SIG-M5 (cell line): ENCODE results near the gene CELA1.
"Not testable (repeated sequence)": the region's sequence is repeated elsewhere in the genome, so short reads cannot be mapped to it uniquely, and the experiment has no call there.

Experiments
- DNase-seq: peaks from one replicate; lab custom pipeline; 2025; lab: John Stamatoyannopoulos, UW

CELA1 gene

DNA sequence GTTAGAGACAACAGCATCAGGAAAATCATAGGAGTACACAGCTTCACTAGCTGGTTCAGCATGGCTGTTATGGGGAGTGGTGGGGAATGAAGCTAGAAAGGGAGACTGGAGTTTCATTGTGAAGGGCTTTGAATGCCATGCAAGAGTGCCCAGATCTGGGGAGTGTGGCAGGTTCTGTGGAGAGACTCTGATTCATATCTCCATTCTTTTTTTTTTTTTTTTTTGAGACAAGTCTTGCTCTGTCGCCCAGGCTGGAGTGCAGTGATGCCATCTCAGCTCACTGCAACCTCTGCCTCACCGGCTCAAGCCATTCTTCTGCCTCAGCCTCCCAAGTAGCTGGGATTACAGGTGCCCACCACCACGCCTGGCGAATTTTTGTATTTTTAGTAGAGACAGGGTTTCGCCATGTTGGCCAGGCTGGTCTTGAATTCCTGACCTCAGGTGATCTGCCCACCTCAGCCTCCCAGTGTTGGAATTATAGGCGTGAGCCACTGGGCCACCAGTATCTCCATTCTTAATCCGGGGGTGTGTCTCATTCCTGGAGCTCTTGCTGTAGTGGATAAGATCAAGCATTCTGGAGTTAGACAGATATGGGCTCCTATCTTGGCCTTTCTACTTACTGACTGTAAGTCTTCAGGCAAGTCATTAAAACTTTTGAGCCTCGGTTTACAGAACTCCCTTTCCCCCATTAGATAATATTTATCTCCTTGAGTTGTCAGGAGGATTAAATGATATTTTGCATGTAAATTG, 28.2 kb downstream of the CELA1 start:
- DNase-seq, result not testable (repeated sequence)

DNA sequence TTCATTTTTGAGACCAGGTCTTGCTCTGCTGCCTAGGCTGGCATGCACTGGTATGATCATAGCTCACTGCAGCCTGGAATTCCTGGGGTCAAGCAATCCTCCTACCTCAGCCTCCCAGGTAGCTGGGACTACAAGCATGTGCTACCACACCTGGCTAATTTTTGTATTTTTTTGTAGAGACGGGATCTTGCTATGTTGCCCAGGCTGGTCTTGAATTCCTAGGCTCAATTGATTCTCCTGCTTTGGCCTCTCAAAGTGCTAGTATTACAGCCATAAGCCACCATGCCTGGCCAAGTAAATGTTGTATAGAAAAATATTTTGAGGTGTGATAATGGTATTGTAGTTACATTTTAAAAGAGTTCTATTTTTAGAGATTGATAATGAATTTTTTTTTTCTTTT, 35.1 kb downstream of the CELA1 start:
- no peak for DNase-seq

DNA sequence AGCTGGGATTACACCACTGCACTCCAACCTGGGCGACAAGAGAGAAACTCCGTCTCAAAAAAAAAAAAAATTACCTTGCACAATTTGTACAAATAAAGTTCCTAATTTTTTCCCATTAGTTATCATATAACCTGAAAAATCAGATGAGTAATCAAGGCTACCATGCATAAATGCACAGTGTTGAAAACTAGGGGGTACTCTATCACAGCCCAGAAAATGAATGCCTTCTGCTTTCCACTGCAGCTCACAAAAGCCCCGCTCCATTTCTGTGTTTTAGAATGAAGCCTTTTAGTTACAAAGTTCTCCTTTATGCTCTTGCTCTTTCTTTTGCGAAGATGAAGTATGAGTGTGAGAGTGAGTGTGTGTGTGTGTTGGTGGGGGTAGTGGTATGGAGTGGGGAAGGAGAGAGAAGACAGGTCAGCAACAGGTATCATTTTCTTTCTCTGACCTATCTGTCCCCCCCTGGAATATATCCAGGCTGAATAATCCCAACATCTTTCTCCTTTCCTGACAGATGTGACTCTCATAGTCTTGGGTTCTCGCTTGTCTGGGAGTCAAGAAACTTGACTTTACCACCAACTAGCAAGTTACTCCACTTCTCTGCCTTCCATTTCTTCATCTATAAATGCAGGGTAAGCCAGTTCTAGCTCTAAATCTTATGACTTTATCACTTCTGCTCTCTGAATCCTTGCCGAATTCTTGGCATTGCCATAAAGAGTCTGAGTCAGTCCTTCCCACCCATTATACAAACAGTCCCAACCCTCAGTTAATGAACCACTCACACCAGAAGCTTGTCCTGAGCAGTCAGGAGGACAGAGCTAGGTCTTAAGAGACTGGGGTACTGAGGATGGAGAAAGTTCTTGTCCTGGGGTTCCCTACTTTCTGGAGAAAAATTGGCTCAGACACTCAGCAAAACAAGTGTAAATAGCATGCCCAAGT, 38.6 kb downstream of the CELA1 start:
- DNase-seq, result no peak

- DNase-seq, result no peak
Observed at GRCh38 chr12:51306507-51306906, 40.0 kb downstream of the CELA1 start.

GRCh38 chr12:51300768-51301167, 45.7 kb downstream of the CELA1 start:
- DNase-seq, result not testable (repeated sequence)

- DNase-seq, result no peak
Observed at GRCh38 chr12:51295651-51296050, 50.8 kb downstream of the CELA1 start.

DNA sequence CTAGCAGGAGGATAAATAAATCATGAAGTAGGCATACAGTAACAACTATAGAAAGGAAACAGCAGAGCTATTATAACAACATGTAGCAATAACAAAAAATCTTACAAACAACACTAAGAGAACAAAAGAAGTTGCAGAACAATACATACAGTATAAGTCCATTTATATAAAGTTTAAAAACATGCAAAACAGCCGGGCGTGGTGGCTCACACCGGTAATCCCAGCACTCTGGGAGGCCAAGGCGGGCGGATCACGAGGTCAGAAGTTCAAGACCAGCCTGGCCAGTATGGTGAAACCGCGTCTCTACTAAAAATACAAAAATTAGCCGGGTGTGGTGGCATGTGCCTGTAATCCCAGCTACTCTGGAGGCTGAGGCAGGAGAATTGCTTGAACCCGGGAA, 52.4 kb downstream of the CELA1 start:
- DNase-seq, result not testable (repeated sequence)

DNA sequence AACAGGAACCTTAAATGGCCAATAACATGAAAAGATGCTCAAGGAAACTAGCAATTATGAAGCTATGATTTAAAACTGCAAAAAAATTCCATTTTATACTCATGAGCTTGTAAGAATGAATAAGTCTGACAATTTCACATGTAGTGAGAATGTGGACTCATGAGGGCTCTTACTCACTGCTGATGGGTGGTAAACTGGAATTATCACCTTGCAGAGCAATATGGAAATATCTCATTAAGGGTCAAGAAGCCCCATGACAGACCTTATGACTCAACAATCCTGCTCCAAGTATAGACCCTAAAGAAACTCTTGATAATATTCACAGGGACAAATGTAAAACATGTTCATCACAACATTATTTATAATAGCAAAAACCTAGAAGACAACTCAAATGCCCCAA, 52.8 kb downstream of the CELA1 start:
- no peak for DNase-seq

DNA sequence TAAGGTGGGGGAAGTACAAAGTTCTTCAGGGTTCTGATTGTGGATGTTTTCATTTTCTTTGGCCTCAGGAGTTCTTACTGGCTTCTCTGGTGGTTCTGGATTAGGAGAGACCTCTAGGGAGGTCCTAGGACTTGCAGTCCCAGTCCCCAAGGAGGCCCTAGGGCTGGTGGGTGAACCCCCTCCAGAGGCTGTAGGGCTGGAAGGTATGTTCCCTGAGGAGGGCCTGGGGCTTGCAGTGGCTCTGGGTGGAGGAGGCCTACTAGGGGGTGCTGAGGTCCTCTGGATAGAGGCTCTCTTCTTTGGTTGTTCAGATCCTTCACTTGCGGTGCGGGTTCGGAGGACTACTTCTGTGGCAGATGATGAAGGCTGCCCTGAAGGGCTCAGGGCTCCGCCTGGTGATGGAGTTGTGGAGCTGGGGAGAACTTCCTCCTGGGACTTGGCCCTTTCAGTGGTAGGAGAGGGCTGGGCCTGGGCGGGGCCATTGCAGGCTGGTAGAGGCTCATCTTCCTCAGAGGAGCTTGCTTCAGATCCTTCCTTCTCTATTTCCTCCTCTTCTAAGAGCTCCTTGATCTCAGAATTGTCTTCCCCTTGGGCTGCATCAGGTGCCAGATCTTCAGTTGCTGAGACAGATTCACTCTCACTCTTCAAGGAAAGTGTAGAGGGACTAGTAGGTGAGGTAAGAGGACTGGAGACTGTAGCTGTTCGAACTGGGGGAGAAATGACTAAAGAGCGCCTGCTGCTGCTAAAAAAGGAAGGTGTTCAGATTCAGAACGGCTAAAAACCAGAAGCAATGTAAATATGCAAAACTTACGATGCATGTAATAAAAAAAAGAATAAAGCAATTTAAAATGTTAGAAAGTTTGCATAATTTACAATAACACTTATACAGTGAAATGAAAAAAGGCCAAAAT, 54.6 kb downstream of the CELA1 start:
- DNase-seq, result peak; percentile 20

DNA sequence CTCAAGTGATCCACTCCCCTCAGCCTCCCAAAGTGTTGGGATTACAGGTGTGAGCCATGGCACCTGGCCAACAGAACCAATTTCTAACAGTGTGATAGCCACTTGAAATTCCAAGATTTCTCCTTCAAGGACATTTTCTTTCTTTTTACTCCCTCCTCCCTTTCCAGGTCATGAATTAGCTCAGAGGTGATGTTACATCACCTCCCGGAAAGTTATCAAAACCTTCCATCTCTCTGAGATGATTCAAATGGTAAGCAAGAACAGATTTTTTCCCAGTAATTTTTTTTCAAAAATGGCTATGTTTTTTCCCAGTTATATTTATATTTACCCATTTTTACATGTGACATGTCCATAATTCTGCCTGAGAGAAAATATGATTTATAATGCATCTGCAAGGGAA, 60.6 kb downstream of the CELA1 start:
- no peak for DNase-seq

DNA sequence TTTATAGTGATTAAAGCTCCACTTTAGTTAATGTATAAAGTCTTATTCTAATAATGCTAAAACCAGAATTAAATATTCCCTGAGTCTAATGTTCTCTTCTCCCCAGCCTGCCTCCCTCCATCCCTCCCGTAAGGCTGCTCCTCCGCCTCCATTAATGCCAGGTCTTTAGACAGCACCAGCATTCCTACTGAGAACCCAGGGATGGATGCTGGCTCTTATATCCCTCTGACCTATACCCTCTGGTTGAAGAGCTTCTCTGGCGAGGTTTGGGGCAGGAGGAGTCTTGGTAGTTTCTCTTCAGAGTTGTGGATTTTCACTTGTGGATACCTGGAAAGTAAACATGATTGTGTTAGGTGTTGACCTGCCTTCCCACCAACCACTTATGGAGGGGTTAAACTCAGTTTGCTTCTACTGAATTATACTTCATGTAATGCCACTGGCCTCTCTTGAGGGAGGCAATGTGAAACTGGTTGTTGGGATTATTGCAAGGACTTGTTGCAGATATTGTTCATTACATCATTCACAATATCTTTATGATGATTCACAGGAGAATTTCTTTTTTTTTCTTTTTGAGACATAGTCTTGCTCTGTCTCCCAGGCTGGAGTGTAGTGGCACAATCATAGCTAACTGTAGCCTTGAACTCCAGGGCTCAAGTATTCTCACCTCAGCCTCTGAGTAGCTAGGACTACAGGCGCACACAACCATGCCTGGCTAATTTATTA, 65.1 kb downstream of the CELA1 start:
- DNase-seq, result no peak
